HG03135 (cell line): ENCODE measurements around the gene IFNA5.
A peak's percentile ranks its signal among the peaks of the same experiment; 100 is the strongest.

Experiments used
- ATAC-seq: cut with Tn5 transposase; IDR thresholded peaks from one replicate; pipeline ENCODE4 v1.9.1; 2021; ENCODE audit warnings: mild to moderate bottlenecking, moderate library complexity; ENCODE audit not compliant: unreplicated experiment

The IFNA5 gene

DNA sequence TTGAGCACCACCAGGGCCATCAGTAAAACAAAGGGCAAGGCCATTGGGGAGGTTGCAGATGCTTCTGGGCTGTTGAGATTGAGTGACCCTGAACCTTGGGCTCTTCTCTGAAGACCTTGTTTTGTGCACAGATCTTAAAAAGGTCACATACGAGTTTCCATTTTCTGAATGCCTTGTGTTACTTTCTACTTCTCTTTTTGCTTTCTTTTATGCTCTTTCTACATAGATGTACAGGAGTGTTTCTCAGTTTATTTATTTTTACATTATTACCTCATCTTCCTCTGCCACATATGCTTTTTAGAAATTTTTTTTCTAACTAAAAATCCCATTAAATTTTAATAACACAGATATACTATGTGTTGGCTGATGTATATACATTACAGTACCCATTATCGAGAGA is at the start of gene IFNA5:
Gene IFNA5, minus strand, starts transcription at position 101 of the 400 bp plus-strand sequence. Its CDS starts 57 bp downstream, at position 44.
- no peak for ATAC-seq

GRCh38 chr9:21350787-21351186 is 45.7 kb upstream of the IFNA5 start, which contains the start of gene IFNA6:
Gene IFNA6 (minus strand): TSS chr9:21350887. CDS start chr9:21350887, 0 bp downstream.
- ATAC-seq: no peak

DNA sequence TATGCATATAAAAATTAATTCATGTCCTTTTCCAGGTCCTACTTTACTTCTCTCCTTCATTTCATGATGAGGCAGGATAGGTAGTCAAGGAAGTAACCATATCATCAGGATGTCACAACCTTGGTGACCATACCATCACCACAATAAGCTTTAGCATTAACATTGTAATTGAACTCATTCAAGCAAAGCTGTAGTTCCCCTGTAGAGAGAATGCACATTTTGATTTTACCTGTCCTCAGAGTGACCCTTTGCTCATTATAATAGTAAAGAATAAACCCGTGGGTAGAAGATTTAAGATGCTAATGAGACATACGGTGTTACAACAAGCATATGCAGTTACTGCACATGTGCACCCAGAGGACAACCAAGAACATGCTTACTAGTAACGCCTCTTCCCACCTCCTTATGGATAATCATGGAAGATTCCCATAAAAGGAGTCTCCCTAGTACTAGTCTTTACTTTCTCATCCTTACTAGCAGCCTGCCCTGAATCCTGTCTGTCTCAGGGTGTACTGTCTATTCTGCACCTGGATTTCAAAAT is 43.4 kb upstream of the IFNA5 start:
- ATAC-seq: no peak

DNA sequence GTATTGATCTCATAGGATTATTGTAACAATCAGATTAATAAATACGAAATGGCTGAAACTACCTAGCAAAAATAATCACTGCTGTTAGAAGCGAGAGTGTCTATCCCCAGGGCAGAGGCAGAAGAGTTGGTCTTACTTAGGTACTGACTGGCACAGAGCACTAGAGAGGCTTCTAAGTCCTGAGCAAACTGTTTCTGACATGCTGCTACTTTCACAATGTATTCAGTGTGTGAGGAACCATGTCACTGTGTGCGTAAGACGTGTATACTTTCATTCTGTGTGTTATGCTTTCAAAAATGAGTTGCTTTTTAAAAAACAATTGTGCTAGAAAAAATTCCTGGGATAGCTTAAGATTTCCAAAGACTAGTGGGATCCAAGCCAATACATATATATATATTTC is 35.6 kb upstream of the IFNA5 start:
- ATAC-seq: no peak

DNA sequence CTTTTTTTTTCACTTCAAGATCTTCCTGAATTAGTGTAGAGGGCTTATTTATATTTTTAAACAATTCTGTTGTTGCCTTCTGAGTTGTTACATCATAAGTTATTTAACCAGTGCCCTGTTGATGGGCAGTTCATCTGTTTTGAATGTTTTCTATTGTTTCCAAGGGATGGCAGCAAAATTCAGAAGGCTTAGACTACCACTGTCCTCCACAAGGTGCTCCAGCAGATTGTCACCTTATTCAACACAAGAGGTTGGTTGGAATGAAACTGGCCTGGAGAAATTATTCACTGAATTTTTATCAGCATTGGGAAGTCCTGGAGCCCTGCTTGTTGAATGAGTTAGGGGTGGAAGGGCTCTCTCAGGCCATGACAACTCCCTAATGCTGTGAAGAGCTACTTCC is 31.3 kb upstream of the IFNA5 start:
- no peak for ATAC-seq

DNA sequence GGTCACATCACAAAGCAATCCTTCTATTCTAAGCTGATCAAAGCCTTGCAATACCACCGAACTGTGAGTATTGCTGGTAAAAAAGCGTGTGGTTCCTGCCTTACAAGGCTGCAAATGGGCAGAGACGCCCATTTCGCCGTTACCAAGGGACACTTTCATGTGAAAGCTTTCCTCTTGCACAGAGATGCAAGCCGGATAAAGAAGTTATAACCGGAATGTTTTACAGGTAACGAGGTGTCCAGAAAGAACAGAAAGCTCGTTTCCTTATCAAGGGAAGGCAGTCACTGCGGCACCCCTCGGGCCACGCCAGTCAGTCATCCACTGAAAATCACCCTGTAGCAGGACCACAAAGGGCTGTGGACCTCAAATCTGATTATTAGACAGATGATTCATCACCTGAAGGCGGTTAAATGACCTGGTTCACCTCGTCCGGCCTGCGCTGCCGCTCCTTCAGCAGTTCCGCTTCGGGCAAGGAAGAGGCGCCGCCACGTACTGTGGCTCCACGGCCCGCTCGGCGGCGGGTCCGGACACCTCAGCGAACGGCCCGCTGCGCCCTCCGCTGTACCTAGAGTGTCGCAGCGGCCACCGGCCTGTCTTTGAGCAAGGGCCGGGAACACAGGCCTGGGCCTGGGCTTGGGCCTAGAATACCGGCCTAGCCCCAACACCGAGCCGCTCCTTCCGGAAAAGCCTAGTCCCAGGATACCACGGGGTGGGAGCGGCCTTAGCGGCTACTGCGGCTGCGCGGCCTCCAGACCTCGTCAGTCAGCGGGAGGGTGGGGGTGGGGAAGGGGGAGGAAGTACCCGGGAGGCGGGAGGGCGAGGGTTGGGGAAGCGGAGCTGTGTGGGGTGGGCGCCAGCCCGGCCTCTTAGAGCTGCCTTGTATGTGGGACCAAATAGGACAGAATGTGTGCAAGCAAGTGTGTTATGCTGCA is 29.9 kb upstream of the IFNA5 start, which contains the start of gene KLHL9:
Gene KLHL9, minus strand, starts transcription at position 704 of the 932 bp plus-strand sequence. Its CDS starts 545 bp downstream, at position 159.
- peak; percentile 90 for ATAC-seq

DNA sequence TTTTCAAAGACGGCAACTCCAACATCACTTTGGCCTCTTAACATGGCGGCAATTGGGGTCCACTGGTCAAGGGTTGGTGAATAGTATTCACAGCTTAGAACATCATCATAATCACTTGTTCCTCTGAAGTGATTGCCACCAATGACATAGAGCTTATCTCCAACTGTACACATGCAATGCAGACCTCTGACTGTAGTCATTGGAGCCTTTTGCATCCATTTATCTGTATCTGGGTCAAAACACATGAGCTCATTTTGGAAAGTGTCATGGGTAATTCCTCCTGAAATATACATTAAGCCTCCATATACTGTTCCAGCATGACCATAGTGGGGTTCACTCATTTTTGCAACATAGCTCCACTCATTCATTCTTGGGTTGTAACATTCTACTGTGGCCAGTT is 28.1 kb upstream of the IFNA5 start:
- no peak for ATAC-seq

- no peak for ATAC-seq
Measured at GRCh38 chr9:21331676-21332402, 26.7 kb upstream of the IFNA5 start.

DNA sequence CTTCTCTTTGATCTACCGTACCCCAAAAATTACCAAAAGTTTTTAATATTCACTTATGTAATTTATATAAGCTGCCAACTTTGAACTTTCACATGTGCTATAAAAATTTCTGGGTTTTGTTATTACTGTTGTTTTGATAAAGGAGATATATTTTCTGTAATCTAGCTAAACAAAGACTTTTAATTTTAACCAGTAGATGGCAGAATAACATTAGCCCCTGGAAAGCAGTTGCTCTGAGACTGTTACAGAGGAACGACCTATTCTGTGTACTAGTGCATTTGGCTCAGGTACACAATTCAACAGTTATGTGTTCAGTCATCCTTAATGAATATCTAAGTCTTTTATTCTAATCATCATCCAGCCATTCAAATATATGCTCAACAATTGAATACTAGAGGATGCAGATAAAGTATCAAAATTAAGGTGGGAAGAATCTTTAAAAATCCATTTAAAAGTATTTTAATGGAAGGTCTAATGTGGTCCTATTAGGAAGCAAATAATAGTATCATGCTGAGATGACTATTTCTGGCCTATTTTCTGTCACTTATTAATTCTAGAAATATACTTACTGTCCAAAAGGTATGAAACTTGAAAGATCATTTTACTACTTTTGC is 21.5 kb upstream of the IFNA5 start:
- peak; percentile 76 for ATAC-seq

DNA sequence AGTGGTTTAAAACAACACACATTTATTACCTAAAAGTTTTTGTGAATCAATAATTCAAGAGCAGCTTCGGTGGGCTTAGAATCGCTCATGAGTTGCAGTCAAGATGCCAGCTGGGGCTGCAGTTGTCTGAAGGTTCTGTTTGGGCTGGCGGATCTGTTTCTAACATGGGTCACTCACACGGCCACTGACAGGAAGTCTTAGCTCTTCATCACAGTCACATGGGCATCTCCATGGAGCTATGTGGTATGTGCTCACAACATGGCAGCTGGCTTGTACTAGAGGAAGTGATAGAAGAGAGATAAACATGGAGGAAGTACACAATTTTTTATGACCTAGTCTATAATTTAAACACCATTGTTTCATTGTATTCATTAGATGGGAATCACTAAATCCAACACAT is 18.9 kb upstream of the IFNA5 start:
- ATAC-seq: no peak

GRCh38 chr9:21322911-21323461 is 17.9 kb upstream of the IFNA5 start:
- ATAC-seq: no peak

GRCh38 chr9:21320465-21320864 is 15.4 kb upstream of the IFNA5 start:
- no peak for ATAC-seq

DNA sequence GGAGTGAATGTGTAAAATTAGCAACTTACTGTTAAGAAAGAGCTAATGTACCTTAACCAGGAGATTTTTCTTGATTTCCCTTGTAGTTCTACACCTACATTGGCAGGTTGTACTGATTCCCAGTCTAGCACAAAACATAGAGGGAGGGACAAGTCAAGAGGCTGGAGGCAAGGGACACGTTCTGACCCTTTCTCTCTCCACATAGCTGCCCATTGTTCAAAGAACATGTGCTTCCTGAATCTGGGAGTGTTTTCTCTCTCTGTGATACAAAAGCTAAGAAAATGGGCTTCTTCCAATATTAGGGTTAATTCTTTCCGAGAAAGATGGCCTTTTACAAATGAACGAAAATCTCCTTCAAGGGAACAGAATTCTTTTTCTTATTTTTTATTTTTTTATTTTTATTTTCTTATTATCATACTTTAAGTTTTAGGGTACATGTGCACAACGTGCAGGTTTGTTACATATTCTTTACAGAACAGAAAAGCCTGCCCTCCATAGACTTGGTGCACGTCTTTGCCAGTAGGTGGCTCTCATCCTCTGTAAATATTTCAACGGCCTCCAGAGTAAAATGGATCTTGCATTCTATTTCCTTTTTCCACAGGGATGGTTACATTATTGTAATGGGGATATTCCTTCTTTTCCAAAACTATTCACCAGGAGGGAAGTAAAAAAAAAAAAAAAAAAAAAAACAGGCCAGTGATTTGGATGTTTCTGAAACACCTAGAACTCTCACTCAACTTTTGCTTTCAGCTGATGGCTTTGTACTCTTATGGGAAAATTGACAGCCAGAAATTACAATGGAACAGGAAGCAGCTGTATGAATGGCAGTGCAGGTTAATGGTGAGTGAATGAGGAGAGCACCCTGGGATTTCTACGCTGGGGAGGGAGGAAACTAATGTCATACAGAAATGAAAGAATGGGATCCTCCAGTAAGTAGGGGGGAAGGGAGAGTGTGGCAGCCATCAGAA is 13.1 kb upstream of the IFNA5 start:
- ATAC-seq: peak; percentile 74

DNA sequence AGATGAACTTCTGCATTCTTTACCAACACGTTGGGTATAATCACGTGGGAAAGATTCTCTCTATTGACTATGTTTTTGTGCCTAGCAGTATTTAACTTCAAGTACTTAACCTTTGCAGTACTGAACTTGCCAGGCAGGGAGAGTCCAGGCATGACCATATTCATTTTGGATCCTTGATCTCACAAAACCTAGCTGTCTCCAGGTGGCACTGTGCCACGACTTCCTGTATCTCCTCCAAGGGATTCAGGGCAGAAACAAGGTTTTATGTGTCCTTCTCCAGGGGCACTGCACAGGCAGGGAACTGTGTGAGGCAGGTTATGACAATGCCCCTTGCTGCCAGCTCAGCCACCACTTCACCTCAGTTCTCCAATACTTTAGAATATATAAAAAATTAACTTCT is 11.7 kb upstream of the IFNA5 start:
- ATAC-seq: no peak

- no peak for ATAC-seq
Measured at GRCh38 chr9:21316032-21316842, 11.1 kb upstream of the IFNA5 start.

- no peak for ATAC-seq
Measured at GRCh38 chr9:21314152-21314551, 9.0 kb upstream of the IFNA5 start.

- no peak for ATAC-seq
Measured at GRCh38 chr9:21311889-21312288, 6.8 kb upstream of the IFNA5 start.

- no peak for ATAC-seq
Measured at GRCh38 chr9:21295992-21296391, 9.1 kb downstream of the IFNA5 start.
